Measurements from ENCODE around the gene TCEANC2. TPM values are rescaled to one million over a fixed set of nuclear protein-coding genes. Genes with fewer than 3 reads are reported as not detected.

Gene TCEANC2
- total and polyA plus RNA-seq, 2 of the 4 experiments (the other 2 are of a cell fraction): 2.4 to 3.2 TPM

GRCh38 chr1:54096227-54096876, 42.9 kb downstream of the TCEANC2 start:
- dilution Hi-C loops (cut with HindIII; ENCODE audit: low sequenced_read_pairs, unreplicated experiment) (no loop called here), in situ Hi-C loops (cut with MboI; ENCODE audit: low sequenced_read_pairs) (no loop called here), intact Hi-C loops (cut with micrococcal nuclease) (loop anchor here (2.0 kb wide), 1 partner anchor 50 kb away; no protein-coding TSS in a partner anchor)
- Histone ChIP-seq H3K4me3 (ENCODE audit: insufficient read depth, low read depth, low read length) (no peak overlapping the region), H2AFZ (replicated peaks; ENCODE audit: low read length, poor library complexity) (no peak overlapping the region), H4K5ac (ENCODE audit: low read depth, low read length) (no peak overlapping the region), H3K23ac (ENCODE audit: low read depth, low read length) (no peak overlapping the region), H2BK15ac (ENCODE audit: low read depth, low read length) (no peak overlapping the region), H2AK9ac (replicated peaks; ENCODE audit: low read depth, low read length, poor library complexity) (no peak overlapping the region), H3K14ac (replicated peaks; ENCODE audit: low read depth, low read length) (no peak overlapping the region), H3K4ac (ENCODE audit: low read depth, low read length) (no peak overlapping the region), H3K56ac (ENCODE audit: extremely low read depth, insufficient read depth, low read length) (no peak overlapping the region), H3K9me3 (ENCODE audit: control insufficient read depth, insufficient read depth, low read length) (no peaks in the 10 kb centered on the region), H2AK5ac (ENCODE audit: low read depth, low read length) (no peak overlapping the region), H3K79me1 (ENCODE audit: low read depth in 1 of 2, low read length in 2 of 2) (no peaks in the 10 kb centered on the region), H4K8ac (ENCODE audit: low read depth in 2 of 2, low read length in 2 of 2) (no peak overlapping the region), H3K36me3 (ENCODE audit: control insufficient read depth, insufficient read depth, low read length) (peaks cover 7% of the 10 kb centered on the region; the same call in 1 of the 2 replicates), H3K27me3 (ENCODE audit: control insufficient read depth, insufficient read depth, low read length) (no peaks in the 10 kb centered on the region), H4K20me1 (ENCODE audit: insufficient read depth, low read length) (no peaks in the 10 kb centered on the region), H3K4me1 (ENCODE audit: control insufficient read depth, insufficient read depth, low read length) (no peaks in the 10 kb centered on the region), H3K9ac (ENCODE audit: low read depth, low read length) (no peak overlapping the region), H3K18ac (ENCODE audit: low read depth, low read length) (no peak overlapping the region), H3K27ac (ENCODE audit: insufficient read depth, low read length) (no peak overlapping the region), H2BK5ac (ENCODE audit: low read depth, low read length, poor library complexity, severe bottlenecking) (no peak overlapping the region), H2BK120ac (ENCODE audit: low read depth, low read length) (no peak overlapping the region), H3K4me2 (ENCODE audit: low read depth, low read length) (no peak overlapping the region), H4K91ac (ENCODE audit: insufficient read depth, low read depth, low read length) (no peak overlapping the region), H3K9me1 (ENCODE audit: insufficient read depth, low read length) (no peaks in the 10 kb centered on the region), H2BK20ac (ENCODE audit: low read depth, low read length) (no peak overlapping the region)
- 67% methylated on average over 20 of the region's 25 CpGs; no CpG with 5 or more reads in 1 of the 2 experiments for WGBS, 2 experiments (ENCODE audit: extremely low coverage in 2 of 2, insufficient read length in 1 of 2)
- ChIA-PET CTCF (interaction anchor here (1.6 kb wide), 1 partner anchor 15 kb away, joined by 6 read pairs; no protein-coding TSS in a partner anchor), POLR2A (ENCODE audit: unreplicated experiment) (no interaction called here)
- DNase-seq: no peak
- no peak for ATAC-seq (ENCODE audit: low read depth)
- BruUV-seq (replicated peaks): no TSS peak
- TF ChIP-seq CEBPB (IDR thresholded peaks at IDR 0.05; ENCODE audit: low read depth, low read length) (no peak; the same call in 1 of the 2 replicates), RAD21 (IDR thresholded peaks at IDR 0.05; ENCODE audit: low read length) (no peak), NFE2L2 (IDR thresholded peaks at IDR 0.05; ENCODE audit: low read depth, low read length) (no peak), USF2 (IDR thresholded peaks at IDR 0.05; ENCODE audit: low read depth, low read length) (no peak), FOS (IDR thresholded peaks at IDR 0.05; ENCODE audit: low read depth, low read length) (no peak), ELK1 (IDR thresholded peaks at IDR 0.05; ENCODE audit: borderline replicate concordance, low read depth, low read length) (no peak), RFX5 (IDR thresholded peaks at IDR 0.05; ENCODE audit: low read depth, low read length) (no peak), CTCF (conservative IDR thresholded peaks at IDR 0.05; ENCODE audit: low read depth, low read length) (no peak), SMC3 (IDR thresholded peaks at IDR 0.05; ENCODE audit: low read depth, low read length) (no peak), BHLHE40 (IDR thresholded peaks at IDR 0.05; ENCODE audit: low read depth, low read length) (no peak), POLR2A (IDR thresholded peaks at IDR 0.05; ENCODE audit: low read depth, low read length) (no peak), CHD1 (IDR thresholded peaks at IDR 0.05; ENCODE audit: low read depth, low read length) (no peak), MXI1 (IDR thresholded peaks at IDR 0.05; ENCODE audit: borderline replicate concordance, low read depth, low read length) (no peak), MAZ (IDR thresholded peaks at IDR 0.05; ENCODE audit: borderline replicate concordance, low read depth, low read length) (no peak), RCOR1 (IDR thresholded peaks at IDR 0.05; ENCODE audit: insufficient replicate concordance, low read length) (no peak)
